OCI-LY7 (cell line): ENCODE data around the gene NUBP2.

ENCODE experiments used
- CTCF ChIP-seq: fragments of 200-600 bp; sonication (generic); conservative IDR thresholded peaks from 2 replicates; pipeline ENCODE4 v1.5.1; 2014; ENCODE audit warnings: mild to moderate bottlenecking, antibody characterized with exemption, low read length, moderate library complexity, mixed read lengths
- EZH2phosphoT487 ChIP-seq: fragments of 200-600 bp; sonication (generic); IDR thresholded peaks from 2 replicates; pipeline ENCODE4 v1.6.1; 2018; ENCODE audit warnings: low read depth, borderline replicate concordance, mild to moderate bottlenecking, mixed run types, antibody characterized with exemption, low read length, moderate library complexity, mixed read lengths

- TF ChIP-seq EZH2phosphoT487 (no peak), CTCF (no peak)
Measured at GRCh38 chr16:1817276-1817589, 34.5 kb downstream of the NUBP2 start.
